AG04450 (cell line): ENCODE results near the gene SLC37A1. TPM values are rescaled to one million over a fixed set of nuclear protein-coding genes. Genes with fewer than 3 reads are reported as not detected.

Experiments
- CTCF ChIA-PET: fragments of 300-600, 350-600 bp; formaldehyde crosslinking; extraction: SDS; loops from one replicate; lab custom pipeline; 2022; ENCODE audit warnings: antibody characterized with exemption, inconsistent platforms; lab: Charles Lee
- POLR2A ChIA-PET: fragments of 350-600 bp; formaldehyde crosslinking; extraction: SDS; loops from one replicate; lab custom pipeline; 2021; ENCODE audit warnings: antibody characterized with exemption, inconsistent platforms; lab: Yijun Ruan, JAX
- DNase-seq: peaks from one replicate; pipeline ENCODE4 v3.0.0-alpha.2; 2011; ENCODE audit warnings: low read depth, low spot score
- H3K27ac ChIP-seq: one replicate; pipeline ENCODE4 v1.5.1; 2012; ENCODE audit warnings: low read depth, low read length, control low read depth
- H3K27me3 ChIP-seq: one replicate; pipeline ENCODE4 v1.6.0; 2012; ENCODE audit warnings: low read length; ENCODE audit not compliant: control insufficient read depth, insufficient read depth
- H3K4me3 ChIP-seq: 2 replicates; pipeline ENCODE4 v1.5.1; 2011; ENCODE audit warnings: mild to moderate bottlenecking, low read depth, low read length, control low read depth
- H3K9me3 ChIP-seq: 2 replicates; pipeline ENCODE4 v1.5.1; 2012; ENCODE audit warnings: low read length; ENCODE audit not compliant: control insufficient read depth, insufficient read depth
- CTCF ChIP-seq: IDR thresholded peaks from 2 replicates; pipeline ENCODE4 v1.5.1; 2011; ENCODE audit warnings: low read depth, low read length, control low read depth, inconsistent platforms
- polyA plus RNA-seq: library from polyadenylated mRNA; depleted of rRNA; stranded (reverse); fragments of >200 nt; gene quantifications from 2 replicates; pipeline ENCODE4 v1.2.3, GENCODE V29; 2011

The SLC37A1 gene
- polyA plus RNA-seq, 1 experiment = 0.05 TPM

GRCh38 chr21:42599486-42599885, 85.8 kb downstream of the SLC37A1 start:
- no peak for TF ChIP-seq CTCF
- H3K27ac ChIP-seq = no peak overlapping the region
- no peak for DNase-seq
- H3K9me3 ChIP-seq = peaks cover 3% of the 10 kb centered on the region; the same call in 1 of the 2 replicates
- POLR2A ChIA-PET = no interaction called here
- peaks cover 2% of the 10 kb centered on the region for H3K27me3 ChIP-seq
- no peak overlapping the region for H3K4me3 ChIP-seq
- CTCF ChIA-PET = no interaction called here

- DNase-seq = no peak
- Histone ChIP-seq H3K9me3 (peaks cover 3% of the 10 kb centered on the region; the same call in 1 of the 2 replicates), H3K4me3 (no peak overlapping the region), H3K27me3 (peaks cover 2% of the 10 kb centered on the region), H3K27ac (no peak overlapping the region)
- ChIA-PET POLR2A (no interaction called here), CTCF (no interaction called here)
- no peak for TF ChIP-seq CTCF
Measured at GRCh38 chr21:42599962-42600361, 86.3 kb downstream of the SLC37A1 start.

DNA sequence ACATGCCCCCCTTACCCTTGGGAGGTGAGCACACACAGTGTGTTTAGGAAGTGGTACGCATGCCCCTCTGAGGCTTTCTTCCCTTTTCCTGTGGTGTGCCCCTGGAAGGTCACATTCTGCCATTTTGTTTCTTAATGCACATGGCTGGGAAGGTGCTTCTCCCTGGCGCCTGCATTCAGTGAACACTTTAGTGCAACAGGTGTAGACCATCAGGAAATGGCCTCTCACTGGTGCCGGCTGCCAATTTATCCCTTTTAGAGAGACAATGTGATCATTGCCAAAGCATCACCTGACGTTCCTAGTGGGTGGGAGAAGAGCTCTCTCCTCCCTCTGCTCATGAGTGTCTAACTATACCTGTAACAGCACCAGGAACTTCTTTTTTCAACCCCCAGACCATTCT, 88.0 kb downstream of the SLC37A1 start:
- Histone ChIP-seq H3K9me3 (no peaks in the 10 kb centered on the region; the same call in 1 of the 2 replicates), H3K4me3 (no peak overlapping the region), H3K27me3 (no peaks in the 10 kb centered on the region), H3K27ac (no peak overlapping the region)
- no peak for TF ChIP-seq CTCF
- no peak for DNase-seq
- POLR2A ChIA-PET = no interaction called here
- CTCF ChIA-PET = no interaction called here

DNA sequence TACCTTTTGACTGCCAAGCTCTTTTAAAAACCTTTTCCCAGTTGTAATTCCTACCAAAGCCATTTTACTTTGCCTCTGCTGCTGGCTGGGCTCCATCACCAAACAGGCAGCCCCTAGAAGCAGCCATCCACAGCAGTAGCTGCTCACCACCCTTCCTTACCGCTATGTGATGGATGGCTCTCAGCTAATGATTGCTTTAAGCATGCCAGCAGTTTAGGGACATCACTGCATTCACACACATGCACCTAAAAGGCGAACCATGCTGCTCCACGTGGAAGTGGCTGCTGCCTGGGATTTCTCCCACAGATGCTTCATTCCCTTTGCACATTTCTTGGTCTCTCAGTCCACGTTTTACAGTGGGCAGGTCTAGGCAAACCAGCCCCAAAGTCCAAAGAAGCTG, 93.5 kb downstream of the SLC37A1 start:
- H3K27ac ChIP-seq = no peak overlapping the region
- H3K9me3 ChIP-seq = 0 out of 2 replicates have a peak, but pooled peaks cover 3% of the 10 kb centered on the region
- TF ChIP-seq CTCF = no peak
- ChIA-PET POLR2A (no interaction called here), CTCF (no interaction called here)
- H3K27me3 ChIP-seq = no peaks in the 10 kb centered on the region
- no peak overlapping the region for H3K4me3 ChIP-seq
- no peak for DNase-seq

DNA sequence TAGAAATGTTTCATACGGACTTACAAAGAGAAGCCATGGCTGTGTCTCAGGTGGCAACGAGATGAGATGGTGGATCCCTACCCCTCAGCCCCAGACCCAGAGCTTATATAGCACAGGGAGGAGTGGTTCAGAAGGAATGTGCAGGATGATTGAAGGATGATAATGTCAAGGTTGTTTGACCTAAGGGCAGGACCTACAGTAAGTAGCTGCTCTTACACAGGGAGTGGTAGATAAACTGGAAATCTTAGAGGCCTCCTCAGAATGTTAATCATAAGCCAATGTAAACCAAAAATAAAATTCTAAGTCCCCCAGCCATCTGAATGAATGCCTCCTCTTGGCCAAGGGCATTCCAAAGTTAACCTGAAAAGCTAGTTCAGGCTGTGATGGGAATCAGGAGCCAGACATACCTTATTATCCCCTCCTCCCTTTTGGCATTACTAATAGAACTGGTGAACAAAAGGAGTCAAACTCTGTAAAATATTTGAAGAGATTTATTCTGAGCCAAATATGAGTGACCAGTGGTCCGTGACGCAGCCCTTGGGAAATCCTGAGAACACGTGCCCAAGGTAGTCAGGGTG, 94.0 kb downstream of the SLC37A1 start:
- no peak overlapping the region for H3K27ac ChIP-seq
- DNase-seq = no peak
- H3K4me3 ChIP-seq = no peak overlapping the region
- ChIA-PET CTCF (no interaction called here), POLR2A (no interaction called here)
- no peaks in the 10 kb centered on the region for H3K27me3 ChIP-seq
- no peak for TF ChIP-seq CTCF
- H3K9me3 ChIP-seq = 0 out of 2 replicates have a peak, but pooled peaks cover 3% of the 10 kb centered on the region
